Measurements from ENCODE around the gene SCCPDH. TPM values are rescaled to one million over a fixed set of nuclear protein-coding genes. Genes with fewer than 3 reads are reported as not detected.

Gene SCCPDH
- total and polyA plus RNA-seq, 9 of the 15 experiments (the other 6 are each of a cell fraction or from before 2014, with no cell fraction given), result 7.0 to 61.9 (median 38.3) TPM

- TF ChIP-seq, protein P1, sequence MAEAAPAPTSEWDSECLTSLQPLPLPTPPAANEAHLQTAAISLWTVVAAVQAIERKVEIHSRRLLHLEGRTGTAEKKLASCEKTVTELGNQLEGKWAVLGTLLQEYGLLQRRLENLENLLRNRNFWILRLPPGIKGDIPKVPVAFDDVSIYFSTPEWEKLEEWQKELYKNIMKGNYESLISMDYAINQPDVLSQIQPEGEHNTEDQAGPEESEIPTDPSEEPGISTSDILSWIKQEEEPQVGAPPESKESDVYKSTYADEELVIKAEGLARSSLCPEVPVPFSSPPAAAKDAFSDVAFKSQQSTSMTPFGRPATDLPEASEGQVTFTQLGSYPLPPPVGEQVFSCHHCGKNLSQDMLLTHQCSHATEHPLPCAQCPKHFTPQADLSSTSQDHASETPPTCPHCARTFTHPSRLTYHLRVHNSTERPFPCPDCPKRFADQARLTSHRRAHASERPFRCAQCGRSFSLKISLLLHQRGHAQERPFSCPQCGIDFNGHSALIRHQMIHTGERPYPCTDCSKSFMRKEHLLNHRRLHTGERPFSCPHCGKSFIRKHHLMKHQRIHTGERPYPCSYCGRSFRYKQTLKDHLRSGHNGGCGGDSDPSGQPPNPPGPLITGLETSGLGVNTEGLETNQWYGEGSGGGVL (CRISPR knock-in tag; IDR thresholded peaks at IDR 0.05), result no peak
- TF ChIP-seq CBX5 (IDR thresholded peaks at IDR 0.05; ENCODE audit: borderline replicate concordance, low read depth) (no peak), KDM1A (IDR thresholded peaks at IDR 0.05) (no peak), PKNOX1 (IDR thresholded peaks at IDR 0.05) (no peak)
These were observed 29.1 kb upstream of the SCCPDH start (continued) for GRCh38 chr1:246695136-246695535.

DNA sequence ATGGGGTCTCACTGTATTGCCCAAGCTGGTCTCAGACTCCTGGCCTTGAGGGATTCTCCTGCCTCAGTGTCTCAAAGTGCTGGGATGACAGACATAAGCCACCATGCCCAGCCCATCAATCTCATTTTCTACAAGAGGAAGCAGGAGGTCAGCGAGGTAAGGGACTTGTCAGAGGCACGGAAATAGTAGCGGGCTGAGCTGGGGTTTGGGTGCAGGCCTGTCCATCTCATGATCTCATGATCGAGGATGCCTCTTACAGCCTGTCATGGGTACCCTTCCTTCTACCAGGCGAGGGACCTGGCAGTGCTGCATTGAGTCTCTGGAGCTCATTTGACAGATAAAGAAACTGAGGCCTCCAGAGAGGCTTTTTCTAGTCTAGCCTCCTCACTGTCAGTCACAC, 28.5 kb upstream of the SCCPDH start:
- Histone ChIP-seq H4K20me1 (replicated peaks; ENCODE audit: control insufficient read depth, insufficient read depth, low read length) (no peaks in the 10 kb centered on the region), H3K27ac (ENCODE audit: extremely low read depth, low read depth, low read length) (no peak overlapping the region), H3K27me3 (ENCODE audit: control insufficient read depth in 2 of 2, insufficient read depth in 2 of 2, low read length in 2 of 2) (no peaks in the 10 kb centered on the region), H3K4me2 (ENCODE audit: insufficient read depth, low read length) (no peak overlapping the region), H3K4me3 (no peak overlapping the region), H3K9me1 (ENCODE audit: control insufficient read depth, insufficient read depth, low read length) (no peaks in the 10 kb centered on the region), H3K36me3 (ENCODE audit: control insufficient read depth, insufficient read depth, low read length) (no peaks in the 10 kb centered on the region), H2AFZ (ENCODE audit: low read depth, low read length) (no peak overlapping the region), H3K4me1 (replicated peaks in 1 of 2; ENCODE audit: control insufficient read depth in 2 of 2, insufficient read depth in 2 of 2, low read length in 2 of 2) (peaks cover 6 to 11% of the 10 kb centered on the region in 2 experiments; a peak in 4 of 5 replicates), H3K9me3 (replicated peaks; ENCODE audit: control insufficient read depth, insufficient read depth, low read depth, low read length) (no peaks in the 10 kb centered on the region; the same call in 1 of the 2 replicates), H3K79me2 (ENCODE audit: control insufficient read depth, insufficient read depth, low read length) (no peaks in the 10 kb centered on the region), H3K9ac (ENCODE audit: insufficient read depth in 1 of 2, low read depth in 2 of 2, low read length in 2 of 2) (no peak overlapping the region)
- ChIA-PET CTCF (ENCODE audit: low intra/inter-chr PET ratio) (no interaction called here), POLR2A (interaction anchor here (0.5 kb wide), 1 partner anchor 1204 kb away, joined by 3 read pairs; no protein-coding TSS in a partner anchor)
- intact Hi-C loops (cut with micrococcal nuclease) (loop anchor here (5.0 to 10.0 kb wide), 2 partner anchors 277 to 1541 kb away; partner anchors contain the start of gene KIF26B), in situ Hi-C loops (cut with MboI) (loop anchor here (5.0 kb wide), 1 partner anchor 198 kb away; no protein-coding TSS in a partner anchor)
- no peak for ATAC-seq
- DNase-seq (ENCODE audit: extremely low read depth in 1 of 4, low spot score in 3 of 4), result no peak
- WGBS (ENCODE audit: insufficient coverage, low coverage, missing lambda C conversion rate), result 72% methylated on average over 5 of the region's 5 CpGs
- no peak for FAIRE-seq
- no TSS peak for BruUV-seq (replicated peaks)
- TF ChIP-seq FOXK1 (CRISPR knock-in tag; IDR thresholded peaks at IDR 0.05; ENCODE audit: borderline replicate concordance) (0 out of 2 replicates have a peak, but pooled peaks have one; percentile 7), KDM4B (IDR thresholded peaks at IDR 0.05; ENCODE audit: borderline replicate concordance in 2 of 2, low read depth in 1 of 2) (no peak)
